NCI-H2171 treated with DMSO at 0.1 percent for 48 hours (cell line): ENCODE data around the gene BLVRB.
"Not testable (repeated sequence)": the region's sequence is repeated elsewhere in the genome, so short reads cannot be mapped to it uniquely, and the experiment has no call there.

Experiments used
- DNase-seq: peaks from one replicate; lab custom pipeline; 2025; lab: John Stamatoyannopoulos, UW

BLVRB gene

GRCh38 chr19:40486017-40486416 lies 20.5 kb upstream of the BLVRB start:
- DNase-seq, result no peak

GRCh38 chr19:40475878-40476644 lies 10.5 kb upstream of the BLVRB start:
- not testable (repeated sequence) for DNase-seq

GRCh38 chr19:40474737-40475136 lies 9.2 kb upstream of the BLVRB start:
- DNase-seq, result no peak

- DNase-seq, result no peak
These were observed 7.0 kb upstream of the BLVRB start for GRCh38 chr19:40472516-40472915.

- no peak for DNase-seq
These were observed 5.6 kb upstream of the BLVRB start for GRCh38 chr19:40471111-40471510.

- DNase-seq, result no peak
These were observed 3.5 kb upstream of the BLVRB start for GRCh38 chr19:40469011-40469410.

- no peak for DNase-seq
These were observed 1.6 kb upstream of the BLVRB start, which contains the start of gene SPTBN4 for GRCh38 chr19:40466985-40467734. TSS of gene SPTBN4 (plus strand) at chr19:40467001. CDS start at chr19:40472622, 5,621 bp downstream.

GRCh38 chr19:40466219-40466984 lies 857 bp upstream of the BLVRB start:
- DNase-seq, result no peak

GRCh38 chr19:40465025-40465556 lies 454 bp downstream of the BLVRB start:
- no peak for DNase-seq

GRCh38 chr19:40464059-40465024 lies 1.2 kb downstream of the BLVRB start:
- peak; percentile 59 for DNase-seq

GRCh38 chr19:40463587-40464037 lies 1.9 kb downstream of the BLVRB start:
- not testable (repeated sequence) for DNase-seq

- no peak for DNase-seq
These were observed 3.8 kb downstream of the BLVRB start for GRCh38 chr19:40461669-40462221.

- no peak for DNase-seq
These were observed 5.4 kb downstream of the BLVRB start for GRCh38 chr19:40460185-40460584.

GRCh38 chr19:40458597-40458974 lies 7.0 kb downstream of the BLVRB start:
- DNase-seq, result no peak

GRCh38 chr19:40457953-40458596 lies 7.5 kb downstream of the BLVRB start:
- no peak for DNase-seq

- DNase-seq, result no peak
These were observed 8.5 kb downstream of the BLVRB start for GRCh38 chr19:40457048-40457447.

GRCh38 chr19:40453943-40454342 lies 11.6 kb downstream of the BLVRB start:
- not testable (repeated sequence) for DNase-seq

GRCh38 chr19:40453151-40453735 lies 12.3 kb downstream of the BLVRB start:
- no peak for DNase-seq

GRCh38 chr19:40452016-40452415 lies 13.5 kb downstream of the BLVRB start:
- DNase-seq, result no peak

GRCh38 chr19:40450664-40451063 lies 14.9 kb downstream of the BLVRB start:
- no peak for DNase-seq
